ENCODE measurements around the gene NEUROD4.

NEUROD4 gene

GRCh38 chr12:54975875-54976274 lies 43.9 kb upstream of the NEUROD4 start:
- no peak overlapping the region for H3K9ac ChIP-seq
- H3K4me3 ChIP-seq (ENCODE audit: low read depth, low read length), result no peak overlapping the region
- no peaks in the 10 kb centered on the region for H3K79me2 ChIP-seq
- H3K4me1 ChIP-seq, result no peaks in the 10 kb centered on the region
- no peak overlapping the region for H3K4me2 ChIP-seq (ENCODE audit: low read length)
- no peak overlapping the region for H3K27ac ChIP-seq
- no peak overlapping the region for H2AFZ ChIP-seq
- no peak for TF ChIP-seq CTCF (IDR thresholded peaks at IDR 0.05)
- H3K36me3 ChIP-seq (ENCODE audit: control insufficient read depth, insufficient read depth, low read length), result no peaks in the 10 kb centered on the region
- no peaks in the 10 kb centered on the region for H3K27me3 ChIP-seq (ENCODE audit: control insufficient read depth, insufficient read depth, low read length)
- no peaks in the 10 kb centered on the region for H3K9me3 ChIP-seq (ENCODE audit: control insufficient read depth, low read length)

- Histone ChIP-seq H3K27ac (no peak overlapping the region), H3K4me1 (no peaks in the 10 kb centered on the region), H3K4me2 (ENCODE audit: low read length) (no peak overlapping the region), H3K9me3 (ENCODE audit: control insufficient read depth, low read length) (no peaks in the 10 kb centered on the region), H3K27me3 (ENCODE audit: control insufficient read depth, insufficient read depth, low read length) (no peaks in the 10 kb centered on the region), H3K36me3 (ENCODE audit: control insufficient read depth, insufficient read depth, low read length) (no peaks in the 10 kb centered on the region), H3K79me2 (no peaks in the 10 kb centered on the region), H3K9ac (no peak overlapping the region), H2AFZ (no peak overlapping the region), H3K4me3 (ENCODE audit: low read depth, low read length) (no peak overlapping the region)
- TF ChIP-seq CTCF (IDR thresholded peaks at IDR 0.05), result no peak
Measured at GRCh38 chr12:54977155-54977554, 42.6 kb upstream of the NEUROD4 start.

- Histone ChIP-seq H3K27me3 (ENCODE audit: control insufficient read depth, insufficient read depth, low read length) (no peaks in the 10 kb centered on the region), H3K27ac (no peak overlapping the region), H3K4me3 (ENCODE audit: low read depth, low read length) (no peak overlapping the region), H3K4me2 (ENCODE audit: low read length) (no peak overlapping the region), H3K9ac (no peak overlapping the region), H3K9me3 (ENCODE audit: control insufficient read depth, low read length) (no peaks in the 10 kb centered on the region), H3K4me1 (no peaks in the 10 kb centered on the region), H3K79me2 (no peaks in the 10 kb centered on the region), H2AFZ (no peak overlapping the region), H3K36me3 (ENCODE audit: control insufficient read depth, insufficient read depth, low read length) (no peaks in the 10 kb centered on the region)
- no peak for TF ChIP-seq CTCF (IDR thresholded peaks at IDR 0.05)
Measured at GRCh38 chr12:54977857-54978256, 41.9 kb upstream of the NEUROD4 start.

- Histone ChIP-seq H3K27ac (no peak overlapping the region), H3K4me1 (no peaks in the 10 kb centered on the region), H2AFZ (no peak overlapping the region), H3K9me3 (ENCODE audit: control insufficient read depth, low read length) (no peaks in the 10 kb centered on the region), H3K27me3 (ENCODE audit: control insufficient read depth, insufficient read depth, low read length) (no peaks in the 10 kb centered on the region), H3K36me3 (ENCODE audit: control insufficient read depth, insufficient read depth, low read length) (no peaks in the 10 kb centered on the region), H3K9ac (no peak overlapping the region), H3K4me3 (ENCODE audit: low read depth, low read length) (no peak overlapping the region), H3K4me2 (ENCODE audit: low read length) (no peak overlapping the region), H3K79me2 (no peaks in the 10 kb centered on the region)
- TF ChIP-seq CTCF (IDR thresholded peaks at IDR 0.05), result no peak
Measured at GRCh38 chr12:54980341-54980740, 39.4 kb upstream of the NEUROD4 start.

GRCh38 chr12:54981796-54982195 lies 38.0 kb upstream of the NEUROD4 start:
- H3K4me2 ChIP-seq (ENCODE audit: low read length), result no peak overlapping the region

More at GRCh38 chr12:54981796-54982195, 38.0 kb upstream of the NEUROD4 start:
- Histone ChIP-seq H3K4me1 (no peaks in the 10 kb centered on the region), H3K79me2 (no peaks in the 10 kb centered on the region), H3K36me3 (ENCODE audit: control insufficient read depth, insufficient read depth, low read length) (no peaks in the 10 kb centered on the region), H3K9ac (no peak overlapping the region), H2AFZ (no peak overlapping the region), H3K27ac (no peak overlapping the region), H3K9me3 (ENCODE audit: control insufficient read depth, low read length) (no peaks in the 10 kb centered on the region), H3K27me3 (ENCODE audit: control insufficient read depth, insufficient read depth, low read length) (no peaks in the 10 kb centered on the region), H3K4me3 (ENCODE audit: low read depth, low read length) (no peak overlapping the region)
- no peak for TF ChIP-seq CTCF (IDR thresholded peaks at IDR 0.05)
